ENCODE measurements around the gene KLK4. TPM values are rescaled to one million over a fixed set of nuclear protein-coding genes. Genes with fewer than 3 reads are reported as not detected.

The KLK4 gene
- total RNA-seq, 1 experiment from 2014 or later = 0.70 TPM

DNA sequence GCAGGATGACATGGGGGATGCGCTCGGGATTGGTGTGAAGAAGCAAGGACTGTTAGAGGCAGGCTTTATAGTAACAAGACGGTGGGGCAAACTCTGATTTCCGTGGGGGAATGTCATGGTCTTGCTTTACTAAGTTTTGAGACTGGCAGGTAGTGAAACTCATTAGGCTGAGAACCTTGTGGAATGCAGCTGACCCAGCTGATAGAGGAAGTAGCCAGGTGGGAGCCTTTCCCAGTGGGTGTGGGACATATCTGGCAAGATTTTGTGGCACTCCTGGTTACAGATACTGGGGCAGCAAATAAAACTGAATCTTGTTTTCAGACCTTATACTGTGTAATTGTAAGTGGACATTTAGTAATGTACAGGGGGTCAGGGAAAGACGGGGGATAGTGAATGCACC, 31.0 kb downstream of the KLK4 start (continued):
- TF ChIP-seq, protein P1, sequence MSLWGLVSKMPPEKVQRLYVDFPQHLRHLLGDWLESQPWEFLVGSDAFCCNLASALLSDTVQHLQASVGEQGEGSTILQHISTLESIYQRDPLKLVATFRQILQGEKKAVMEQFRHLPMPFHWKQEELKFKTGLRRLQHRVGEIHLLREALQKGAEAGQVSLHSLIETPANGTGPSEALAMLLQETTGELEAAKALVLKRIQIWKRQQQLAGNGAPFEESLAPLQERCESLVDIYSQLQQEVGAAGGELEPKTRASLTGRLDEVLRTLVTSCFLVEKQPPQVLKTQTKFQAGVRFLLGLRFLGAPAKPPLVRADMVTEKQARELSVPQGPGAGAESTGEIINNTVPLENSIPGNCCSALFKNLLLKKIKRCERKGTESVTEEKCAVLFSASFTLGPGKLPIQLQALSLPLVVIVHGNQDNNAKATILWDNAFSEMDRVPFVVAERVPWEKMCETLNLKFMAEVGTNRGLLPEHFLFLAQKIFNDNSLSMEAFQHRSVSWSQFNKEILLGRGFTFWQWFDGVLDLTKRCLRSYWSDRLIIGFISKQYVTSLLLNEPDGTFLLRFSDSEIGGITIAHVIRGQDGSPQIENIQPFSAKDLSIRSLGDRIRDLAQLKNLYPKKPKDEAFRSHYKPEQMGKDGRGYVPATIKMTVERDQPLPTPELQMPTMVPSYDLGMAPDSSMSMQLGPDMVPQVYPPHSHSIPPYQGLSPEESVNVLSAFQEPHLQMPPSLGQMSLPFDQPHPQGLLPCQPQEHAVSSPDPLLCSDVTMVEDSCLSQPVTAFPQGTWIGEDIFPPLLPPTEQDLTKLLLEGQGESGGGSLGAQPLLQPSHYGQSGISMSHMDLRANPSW (CRISPR knock-in tag; conservative IDR thresholded peaks at IDR 0.05; ENCODE audit: low read depth) = no peak
- TF ChIP-seq, protein P2, sequence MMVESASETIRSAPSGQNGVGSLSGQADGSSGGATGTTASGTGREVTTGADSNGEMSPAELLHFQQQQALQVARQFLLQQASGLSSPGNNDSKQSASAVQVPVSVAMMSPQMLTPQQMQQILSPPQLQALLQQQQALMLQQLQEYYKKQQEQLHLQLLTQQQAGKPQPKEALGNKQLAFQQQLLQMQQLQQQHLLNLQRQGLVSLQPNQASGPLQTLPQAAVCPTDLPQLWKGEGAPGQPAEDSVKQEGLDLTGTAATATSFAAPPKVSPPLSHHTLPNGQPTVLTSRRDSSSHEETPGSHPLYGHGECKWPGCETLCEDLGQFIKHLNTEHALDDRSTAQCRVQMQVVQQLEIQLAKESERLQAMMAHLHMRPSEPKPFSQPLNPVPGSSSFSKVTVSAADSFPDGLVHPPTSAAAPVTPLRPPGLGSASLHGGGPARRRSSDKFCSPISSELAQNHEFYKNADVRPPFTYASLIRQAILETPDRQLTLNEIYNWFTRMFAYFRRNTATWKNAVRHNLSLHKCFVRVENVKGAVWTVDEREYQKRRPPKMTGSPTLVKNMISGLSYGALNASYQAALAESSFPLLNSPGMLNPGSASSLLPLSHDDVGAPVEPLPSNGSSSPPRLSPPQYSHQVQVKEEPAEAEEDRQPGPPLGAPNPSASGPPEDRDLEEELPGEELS (CRISPR knock-in tag; IDR thresholded peaks at IDR 0.05) = no peak
- TF ChIP-seq, protein P3, sequence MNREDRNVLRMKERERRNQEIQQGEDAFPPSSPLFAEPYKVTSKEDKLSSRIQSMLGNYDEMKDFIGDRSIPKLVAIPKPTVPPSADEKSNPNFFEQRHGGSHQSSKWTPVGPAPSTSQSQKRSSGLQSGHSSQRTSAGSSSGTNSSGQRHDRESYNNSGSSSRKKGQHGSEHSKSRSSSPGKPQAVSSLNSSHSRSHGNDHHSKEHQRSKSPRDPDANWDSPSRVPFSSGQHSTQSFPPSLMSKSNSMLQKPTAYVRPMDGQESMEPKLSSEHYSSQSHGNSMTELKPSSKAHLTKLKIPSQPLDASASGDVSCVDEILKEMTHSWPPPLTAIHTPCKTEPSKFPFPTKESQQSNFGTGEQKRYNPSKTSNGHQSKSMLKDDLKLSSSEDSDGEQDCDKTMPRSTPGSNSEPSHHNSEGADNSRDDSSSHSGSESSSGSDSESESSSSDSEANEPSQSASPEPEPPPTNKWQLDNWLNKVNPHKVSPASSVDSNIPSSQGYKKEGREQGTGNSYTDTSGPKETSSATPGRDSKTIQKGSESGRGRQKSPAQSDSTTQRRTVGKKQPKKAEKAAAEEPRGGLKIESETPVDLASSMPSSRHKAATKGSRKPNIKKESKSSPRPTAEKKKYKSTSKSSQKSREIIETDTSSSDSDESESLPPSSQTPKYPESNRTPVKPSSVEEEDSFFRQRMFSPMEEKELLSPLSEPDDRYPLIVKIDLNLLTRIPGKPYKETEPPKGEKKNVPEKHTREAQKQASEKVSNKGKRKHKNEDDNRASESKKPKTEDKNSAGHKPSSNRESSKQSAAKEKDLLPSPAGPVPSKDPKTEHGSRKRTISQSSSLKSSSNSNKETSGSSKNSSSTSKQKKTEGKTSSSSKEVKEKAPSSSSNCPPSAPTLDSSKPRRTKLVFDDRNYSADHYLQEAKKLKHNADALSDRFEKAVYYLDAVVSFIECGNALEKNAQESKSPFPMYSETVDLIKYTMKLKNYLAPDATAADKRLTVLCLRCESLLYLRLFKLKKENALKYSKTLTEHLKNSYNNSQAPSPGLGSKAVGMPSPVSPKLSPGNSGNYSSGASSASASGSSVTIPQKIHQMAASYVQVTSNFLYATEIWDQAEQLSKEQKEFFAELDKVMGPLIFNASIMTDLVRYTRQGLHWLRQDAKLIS (CRISPR knock-in tag; IDR thresholded peaks at IDR 0.05; ENCODE audit: borderline replicate concordance) = no peak
- TF ChIP-seq, protein P4, sequence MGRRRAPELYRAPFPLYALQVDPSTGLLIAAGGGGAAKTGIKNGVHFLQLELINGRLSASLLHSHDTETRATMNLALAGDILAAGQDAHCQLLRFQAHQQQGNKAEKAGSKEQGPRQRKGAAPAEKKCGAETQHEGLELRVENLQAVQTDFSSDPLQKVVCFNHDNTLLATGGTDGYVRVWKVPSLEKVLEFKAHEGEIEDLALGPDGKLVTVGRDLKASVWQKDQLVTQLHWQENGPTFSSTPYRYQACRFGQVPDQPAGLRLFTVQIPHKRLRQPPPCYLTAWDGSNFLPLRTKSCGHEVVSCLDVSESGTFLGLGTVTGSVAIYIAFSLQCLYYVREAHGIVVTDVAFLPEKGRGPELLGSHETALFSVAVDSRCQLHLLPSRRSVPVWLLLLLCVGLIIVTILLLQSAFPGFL (CRISPR knock-in tag; IDR thresholded peaks at IDR 0.05; ENCODE audit: borderline replicate concordance) = no peak
- TF ChIP-seq IRF2 (CRISPR knock-in tag; IDR thresholded peaks at IDR 0.05; ENCODE audit: borderline replicate concordance, low read depth) (no peak), SMAD4 (CRISPR knock-in tag; IDR thresholded peaks at IDR 0.05) (no peak), ZBTB21 (CRISPR knock-in tag; IDR thresholded peaks at IDR 0.05; ENCODE audit: borderline replicate concordance) (no peak)
- TF ChIP-seq, protein P5, sequence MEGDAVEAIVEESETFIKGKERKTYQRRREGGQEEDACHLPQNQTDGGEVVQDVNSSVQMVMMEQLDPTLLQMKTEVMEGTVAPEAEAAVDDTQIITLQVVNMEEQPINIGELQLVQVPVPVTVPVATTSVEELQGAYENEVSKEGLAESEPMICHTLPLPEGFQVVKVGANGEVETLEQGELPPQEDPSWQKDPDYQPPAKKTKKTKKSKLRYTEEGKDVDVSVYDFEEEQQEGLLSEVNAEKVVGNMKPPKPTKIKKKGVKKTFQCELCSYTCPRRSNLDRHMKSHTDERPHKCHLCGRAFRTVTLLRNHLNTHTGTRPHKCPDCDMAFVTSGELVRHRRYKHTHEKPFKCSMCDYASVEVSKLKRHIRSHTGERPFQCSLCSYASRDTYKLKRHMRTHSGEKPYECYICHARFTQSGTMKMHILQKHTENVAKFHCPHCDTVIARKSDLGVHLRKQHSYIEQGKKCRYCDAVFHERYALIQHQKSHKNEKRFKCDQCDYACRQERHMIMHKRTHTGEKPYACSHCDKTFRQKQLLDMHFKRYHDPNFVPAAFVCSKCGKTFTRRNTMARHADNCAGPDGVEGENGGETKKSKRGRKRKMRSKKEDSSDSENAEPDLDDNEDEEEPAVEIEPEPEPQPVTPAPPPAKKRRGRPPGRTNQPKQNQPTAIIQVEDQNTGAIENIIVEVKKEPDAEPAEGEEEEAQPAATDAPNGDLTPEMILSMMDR (IDR thresholded peaks at IDR 0.05) = no peak

DNA sequence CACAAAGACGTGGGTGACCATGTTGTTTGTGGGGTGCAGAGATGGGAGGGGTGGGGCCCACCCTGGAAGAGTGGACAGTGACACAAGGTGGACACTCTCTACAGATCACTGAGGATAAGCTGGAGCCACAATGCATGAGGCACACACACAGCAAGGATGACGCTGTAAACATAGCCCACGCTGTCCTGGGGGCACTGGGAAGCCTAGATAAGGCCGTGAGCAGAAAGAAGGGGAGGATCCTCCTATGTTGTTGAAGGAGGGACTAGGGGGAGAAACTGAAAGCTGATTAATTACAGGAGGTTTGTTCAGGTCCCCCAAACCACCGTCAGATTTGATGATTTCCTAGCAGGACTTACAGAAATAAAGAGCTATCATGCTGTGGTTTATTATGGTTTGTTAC, 32.3 kb downstream of the KLK4 start:
- H3K27ac Mint-ChIP-seq = no peak overlapping the region
- peaks cover 3% of the 10 kb centered on the region; the same call in 1 of the 2 replicates for H3K4me1 Mint-ChIP-seq
- peaks cover 5% of the 10 kb centered on the region; the same call in 1 of the 2 replicates for H3K9me3 Mint-ChIP-seq
- POLR2A ChIA-PET = no interaction called here
- CTCF ChIA-PET = no interaction called here
- ATAC-seq = no peak
- no peak for DNase-seq (ENCODE audit: low spot score)
- H3K4me3 Mint-ChIP-seq = no peak overlapping the region
- TF ChIP-seq TEAD4 (CRISPR knock-in tag; IDR thresholded peaks at IDR 0.05) (no peak), ZNF263 (CRISPR knock-in tag; IDR thresholded peaks at IDR 0.05; ENCODE audit: low read depth) (no peak), NR3C1 (CRISPR knock-in tag; conservative IDR thresholded peaks at IDR 0.05; ENCODE audit: low read depth) (no peak), CBFB (CRISPR knock-in tag; IDR thresholded peaks at IDR 0.05; ENCODE audit: low read depth) (no peak), PRRX2 (CRISPR knock-in tag; IDR thresholded peaks at IDR 0.05) (no peak)
- TF ChIP-seq, protein P6, sequence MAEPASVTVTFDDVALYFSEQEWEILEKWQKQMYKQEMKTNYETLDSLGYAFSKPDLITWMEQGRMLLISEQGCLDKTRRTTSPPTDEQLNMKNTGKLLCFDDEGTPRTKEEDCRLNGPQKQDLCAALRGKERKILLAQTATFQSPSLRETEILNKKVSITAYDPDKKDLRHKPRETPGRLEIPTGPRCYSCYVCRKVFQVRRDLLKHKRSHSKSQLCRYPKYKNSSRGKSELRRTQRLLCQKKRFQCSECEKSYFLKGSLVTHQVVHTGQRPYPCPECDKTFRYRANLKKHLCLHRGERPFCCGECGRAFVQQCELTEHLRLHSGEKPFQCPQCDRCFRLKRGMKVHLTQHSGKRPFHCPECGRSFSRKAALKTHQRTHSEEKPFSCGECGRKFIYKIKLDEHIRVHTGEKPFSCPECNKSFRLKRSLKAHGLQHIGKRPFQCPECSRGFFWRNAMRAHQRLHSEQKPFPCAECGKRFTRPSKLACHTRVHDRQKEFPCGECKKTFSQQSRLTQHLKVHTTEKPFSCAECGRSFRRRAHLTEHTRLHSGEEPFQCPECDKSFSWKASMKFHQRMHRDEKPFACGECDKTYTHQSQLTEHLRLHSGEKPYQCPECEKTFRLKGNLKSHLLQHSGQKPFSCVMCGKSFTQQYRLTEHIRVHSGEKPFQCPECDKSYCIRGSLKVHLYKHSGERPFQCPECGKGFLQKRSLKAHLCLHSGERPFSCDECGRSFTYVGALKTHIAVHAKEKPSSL (CRISPR knock-in tag; conservative IDR thresholded peaks at IDR 0.05) = no peak
- TF ChIP-seq, protein P7, sequence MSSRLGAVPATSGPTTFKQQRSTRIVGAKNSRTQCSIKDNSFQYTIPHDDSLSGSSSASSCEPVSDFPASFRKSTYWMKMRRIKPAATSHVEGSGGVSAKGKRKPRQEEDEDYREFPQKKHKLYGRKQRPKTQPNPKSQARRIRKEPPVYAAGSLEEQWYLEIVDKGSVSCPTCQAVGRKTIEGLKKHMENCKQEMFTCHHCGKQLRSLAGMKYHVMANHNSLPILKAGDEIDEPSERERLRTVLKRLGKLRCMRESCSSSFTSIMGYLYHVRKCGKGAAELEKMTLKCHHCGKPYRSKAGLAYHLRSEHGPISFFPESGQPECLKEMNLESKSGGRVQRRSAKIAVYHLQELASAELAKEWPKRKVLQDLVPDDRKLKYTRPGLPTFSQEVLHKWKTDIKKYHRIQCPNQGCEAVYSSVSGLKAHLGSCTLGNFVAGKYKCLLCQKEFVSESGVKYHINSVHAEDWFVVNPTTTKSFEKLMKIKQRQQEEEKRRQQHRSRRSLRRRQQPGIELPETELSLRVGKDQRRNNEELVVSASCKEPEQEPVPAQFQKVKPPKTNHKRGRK (CRISPR knock-in tag; IDR thresholded peaks at IDR 0.05; ENCODE audit: borderline replicate concordance) = no peak
- TF ChIP-seq, protein P1 (CRISPR knock-in tag; conservative IDR thresholded peaks at IDR 0.05; ENCODE audit: low read depth) = no peak
- peaks cover 25% of the 10 kb centered on the region for H3K27me3 Mint-ChIP-seq (ENCODE audit: low read depth)
- H3K36me3 Mint-ChIP-seq = no peaks in the 10 kb centered on the region

Measured in WTC11 (cell line).